Endothelial cell of umbilical vein (primary cell): ENCODE results near the gene RFWD3. TPM values are rescaled to one million over a fixed set of nuclear protein-coding genes. Genes with fewer than 3 reads are reported as not detected.

Experiments
- BruUV-seq: library from RNA; stranded (reverse); fragments of 400-500 nt; replicated peaks from 2 replicates; lab custom pipeline; 2021; lab: Mats Ljungman, UMichigan
- CTCF ChIA-PET: fragments of 300-600, 350-600 bp; sonication (Branson Sonifier 250); formaldehyde crosslinking; loops from one replicate; lab custom pipeline; 2021; ENCODE audit warnings: antibody characterized with exemption, inconsistent platforms; lab: Charles Lee
- POLR2A ChIA-PET: fragments of 300-600, 350-600 bp; sonication (Branson Sonifier 250); formaldehyde crosslinking; loops from one replicate; lab custom pipeline; 2021; ENCODE audit warnings: antibody characterized with exemption, inconsistent platforms; lab: Charles Lee
- DNase-seq: peaks from one replicate; pipeline ENCODE4 v3.0.0-alpha.2; 2011; ENCODE audit warnings: low read depth, low spot score
- FAIRE-seq: peaks from 2 replicates; lab custom pipeline; 2011; peaks lifted over from hg19 to GRCh38; lab: Jason Lieb, UNC
- H2AFZ ChIP-seq: 2 replicates; pipeline ENCODE4 v1.6.0; 2012; ENCODE audit warnings: low read depth, low read length, control low read depth, inconsistent platforms
- H3K27ac ChIP-seq: 2 replicates; pipeline ENCODE4 v1.5.1; 2011; ENCODE audit warnings: low read depth, mild to moderate bottlenecking, control low read depth, low read length, moderate library complexity; ENCODE audit not compliant: insufficient read depth
- H3K27me3 ChIP-seq, 2 experiments: 2 replicates each; pipeline versions ENCODE4 v1.6.0 to v1.6.1; 2011; ENCODE audit warnings: low read length in 2 of 2, mixed read lengths in 1 of 2; ENCODE audit not compliant: control insufficient read depth in 2 of 2, insufficient read depth in 2 of 2
- H3K36me3 ChIP-seq, 2 experiments: 2 replicates in 1 of 2; 3 replicates in 1 of 2; pipeline ENCODE4 v1.5.1; 2011; ENCODE audit warnings: low read length in 2 of 2, mild to moderate bottlenecking in 1 of 2, moderate library complexity in 1 of 2; ENCODE audit not compliant: control insufficient read depth in 2 of 2, insufficient read depth in 2 of 2; ENCODE audit errors: extremely low read depth in 1 of 2
- H3K4me1 ChIP-seq: 3 replicates; pipeline ENCODE4 v1.5.1; 2011; ENCODE audit warnings: mild to moderate bottlenecking, low read length; ENCODE audit not compliant: control insufficient read depth, insufficient read depth; ENCODE audit errors: extremely low read depth
- H3K4me2 ChIP-seq: 2 replicates; pipeline ENCODE4 v1.6.1; 2011; ENCODE audit warnings: low read length, control low read depth, mixed read lengths; ENCODE audit not compliant: insufficient read depth
- H3K4me3 ChIP-seq, 3 experiments: fragments of 200-600 bp in 1 of 3; sonication (generic), shearing (Covaris generic) in 1 of 3; replicated peaks in 1 of 3; 2 replicates each; pipeline ENCODE4 v1.5.1; 2011 to 2016; ENCODE audit warnings: control low read depth in 3 of 3, low read length in 3 of 3, mild to moderate bottlenecking in 2 of 3, inconsistent platforms in 1 of 3, low read depth in 1 of 3, moderate library complexity in 1 of 3; ENCODE audit not compliant: insufficient read depth in 1 of 3
- H3K79me2 ChIP-seq: 2 replicates; pipeline ENCODE4 v1.6.0; 2012; ENCODE audit warnings: low read length, inconsistent platforms; ENCODE audit not compliant: control insufficient read depth, insufficient read depth
- H3K9ac ChIP-seq: replicated peaks from 2 replicates; pipeline ENCODE3; 2011; ENCODE audit warnings: low read length, control low read depth; ENCODE audit not compliant: insufficient read depth; ENCODE audit errors: extremely low read depth
- H3K9me1 ChIP-seq: replicated peaks from 3 replicates; pipeline ENCODE4 v1.6.0; 2011; ENCODE audit warnings: mild to moderate bottlenecking, low read length; ENCODE audit not compliant: control insufficient read depth, insufficient read depth; ENCODE audit errors: extremely low read depth
- H3K9me3 ChIP-seq: replicated peaks from 2 replicates; pipeline ENCODE4 v1.5.1; 2012; ENCODE audit warnings: low read length, inconsistent platforms; ENCODE audit not compliant: control insufficient read depth, insufficient read depth
- H4K20me1 ChIP-seq: replicated peaks from 2 replicates; pipeline ENCODE3; 2011; ENCODE audit warnings: mild to moderate bottlenecking, low read length; ENCODE audit not compliant: control insufficient read depth, insufficient read depth; ENCODE audit errors: extremely low read depth
- EZH2 ChIP-seq: IDR thresholded peaks from 2 replicates; pipeline ENCODE4 v1.6.1; 2012; ENCODE audit warnings: borderline replicate concordance, low read depth, mild to moderate bottlenecking, moderate library complexity, low read length, inconsistent platforms; ENCODE audit not compliant: severe bottlenecking
- FOS ChIP-seq: IDR thresholded peaks from 2 replicates; pipeline ENCODE4 v1.6.1; 2011; ENCODE audit warnings: mild to moderate bottlenecking, low read length, moderate library complexity, borderline replicate concordance; ENCODE audit not compliant: insufficient read depth
- GATA2 ChIP-seq: IDR thresholded peaks from 2 replicates; pipeline ENCODE4 v1.7.0; 2011; ENCODE audit warnings: low read depth, mild to moderate bottlenecking, moderate library complexity, mixed read lengths, low read length; ENCODE audit not compliant: insufficient read length, insufficient read depth
- JUN ChIP-seq: IDR thresholded peaks from 2 replicates; pipeline ENCODE4 v1.6.1; 2011; ENCODE audit warnings: borderline replicate concordance, low read depth; ENCODE audit not compliant: insufficient read length, insufficient read depth
- MYC ChIP-seq: IDR thresholded peaks from one replicate; pipeline ENCODE4 v1.6.1; 2011; ENCODE audit warnings: mild to moderate bottlenecking, low read depth, low read length
- POLR2A ChIP-seq: IDR thresholded peaks from 2 replicates; pipeline ENCODE4 v1.6.1; 2012; ENCODE audit warnings: low read depth, mild to moderate bottlenecking, control low read depth, low read length
- POLR2AphosphoS5 ChIP-seq: IDR thresholded peaks from 2 replicates; pipeline ENCODE4 v1.6.1; 2012; ENCODE audit warnings: low read depth, mild to moderate bottlenecking, control low read depth, low read length, moderate library complexity; ENCODE audit not compliant: insufficient read depth
- dilution Hi-C: fragments of 300-500 bp; cut with MboI; formaldehyde crosslinking; loops from one replicate; pipeline ENCODE4 v1.15.0; 2019; ENCODE audit warnings: low sequenced_read_pairs; ENCODE audit not compliant: extremely low pct_ligation_motif_present
- intact Hi-C: fragments of 100-400 bp; cut with micrococcal nuclease; formaldehyde crosslinking; loops from one replicate; pipeline ENCODE4 v1.10.0; 2022
- polyA plus RNA-seq, 4 experiments: library from polyadenylated mRNA; depleted of rRNA in 3 of 4; stranded (reverse) in 3 of 4; unstranded in 1 of 4; fragments of >200 nt; gene quantifications; 2 replicates each; pipeline versions ENCODE4 v1.2.1 to v1.2.3, GENCODE V29; 2011 to 2012; ENCODE audit warnings: missing spikeins in 1 of 4
- total RNA-seq: library from RNA; stranded (reverse); gene quantifications from 2 replicates; pipeline ENCODE4 v1.2.3, GENCODE V29; 2021
- TF ChIP-seq, protein P1 (sequence below): IDR thresholded peaks from 2 replicates; pipeline ENCODE4 v1.6.1; 2011; ENCODE audit not compliant: insufficient read depth, insufficient read length
- TF ChIP-seq, protein P2 (sequence below), 2 donors: IDR thresholded peaks; 1 replicate in 1 of 2; 2 replicates in 1 of 2; pipeline ENCODE4 v1.5.1; 2011; ENCODE audit warnings: low read length in 2 of 2, mild to moderate bottlenecking in 2 of 2, moderate library complexity in 2 of 2, control low read depth in 1 of 2, inconsistent platforms in 1 of 2, low read depth in 1 of 2; ENCODE audit not compliant: insufficient read depth in 1 of 2; ENCODE audit errors: extremely low read depth in 1 of 2

The RFWD3 gene
- total and polyA plus RNA-seq, 2 donors (not counting 3 experiments of a cell fraction or from before 2014, with no cell fraction given) = 27.3 to 51.6 TPM

DNA sequence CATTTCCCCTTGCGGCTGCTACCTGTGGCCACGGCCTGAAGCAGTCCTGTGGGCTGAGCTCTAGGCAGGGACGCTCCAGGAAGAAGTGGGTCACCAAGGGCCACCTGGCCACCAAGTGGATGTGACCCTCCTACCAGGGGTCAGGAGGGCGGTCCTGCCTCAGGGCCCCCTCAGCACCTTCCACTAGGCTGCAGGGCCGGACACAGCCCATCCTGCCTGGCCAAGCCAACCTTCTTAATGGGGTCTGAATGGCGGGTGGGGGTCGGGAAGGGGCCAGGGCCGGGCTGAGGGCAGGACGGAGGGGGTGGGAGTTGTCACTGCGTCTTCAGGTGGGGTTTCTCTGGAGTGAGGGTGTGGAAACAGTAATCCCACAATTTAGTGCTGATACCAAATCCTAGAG is 47.2 kb upstream of the RFWD3 start:
- Histone ChIP-seq H3K9ac (no peak overlapping the region), H3K4me3 (no peak overlapping the region), H3K9me1 (no peaks in the 10 kb centered on the region), H3K79me2 (no peaks in the 10 kb centered on the region), H4K20me1 (no peaks in the 10 kb centered on the region), H3K27ac (no peak overlapping the region), H2AFZ (no peak overlapping the region), H3K9me3 (no peaks in the 10 kb centered on the region), H3K4me2 (no peak overlapping the region), H3K27me3 (no peaks in the 10 kb centered on the region), H3K4me1 (no peaks in the 10 kb centered on the region), H3K36me3 (no peaks in the 10 kb centered on the region)
- ChIA-PET CTCF (interaction anchor here (2.4 to 6.7 kb wide), 3 partner anchors 10 to 149 kb away, joined by 8 to 164 read pairs (median 14); no protein-coding TSS in a partner anchor), POLR2A (no interaction called here)
- dilution Hi-C loops (no loop called here), intact Hi-C loops (no loop called here)
- no peak for FAIRE-seq
- no peak for DNase-seq
- no TSS peak for BruUV-seq
- no peak for TF ChIP-seq FOS

DNA sequence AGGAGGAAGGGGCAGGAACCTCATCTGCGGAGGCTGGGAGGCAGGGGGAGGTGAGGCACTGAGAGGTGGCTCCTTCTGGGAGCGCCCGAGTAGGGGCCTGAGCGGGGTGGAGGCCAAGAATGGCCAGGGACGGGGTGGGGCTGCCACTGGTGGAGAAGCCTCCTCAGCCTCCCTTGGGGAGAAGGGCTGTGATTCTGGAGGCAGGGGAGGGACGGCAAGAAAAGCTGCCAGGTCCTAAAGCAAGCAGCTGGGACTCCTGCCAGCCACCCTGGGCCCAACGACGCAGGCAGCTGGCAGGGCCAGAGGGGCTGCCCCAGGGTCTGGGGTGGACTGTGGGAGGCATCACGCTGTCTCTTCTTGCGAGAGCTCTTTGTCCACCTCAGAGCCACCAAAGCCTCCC is 46.6 kb upstream of the RFWD3 start:
- Histone ChIP-seq H3K4me3 (no peak overlapping the region), H3K9ac (no peak overlapping the region), H3K9me3 (no peaks in the 10 kb centered on the region), H4K20me1 (no peaks in the 10 kb centered on the region), H3K27me3 (no peaks in the 10 kb centered on the region), H3K27ac (no peak overlapping the region), H2AFZ (no peak overlapping the region), H3K4me1 (no peaks in the 10 kb centered on the region), H3K79me2 (no peaks in the 10 kb centered on the region), H3K36me3 (no peaks in the 10 kb centered on the region), H3K4me2 (no peak overlapping the region), H3K9me1 (no peaks in the 10 kb centered on the region)
- dilution Hi-C loops = no loop called here
- BruUV-seq = no TSS peak
- FAIRE-seq = no peak
- TF ChIP-seq GATA2 = no peak
- no peak for TF ChIP-seq JUN
- TF ChIP-seq FOS = no peak
- TF ChIP-seq, protein P1, sequence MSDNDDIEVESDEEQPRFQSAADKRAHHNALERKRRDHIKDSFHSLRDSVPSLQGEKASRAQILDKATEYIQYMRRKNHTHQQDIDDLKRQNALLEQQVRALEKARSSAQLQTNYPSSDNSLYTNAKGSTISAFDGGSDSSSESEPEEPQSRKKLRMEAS = no peak
- no peak for TF ChIP-seq POLR2AphosphoS5
- TF ChIP-seq, protein P2, sequence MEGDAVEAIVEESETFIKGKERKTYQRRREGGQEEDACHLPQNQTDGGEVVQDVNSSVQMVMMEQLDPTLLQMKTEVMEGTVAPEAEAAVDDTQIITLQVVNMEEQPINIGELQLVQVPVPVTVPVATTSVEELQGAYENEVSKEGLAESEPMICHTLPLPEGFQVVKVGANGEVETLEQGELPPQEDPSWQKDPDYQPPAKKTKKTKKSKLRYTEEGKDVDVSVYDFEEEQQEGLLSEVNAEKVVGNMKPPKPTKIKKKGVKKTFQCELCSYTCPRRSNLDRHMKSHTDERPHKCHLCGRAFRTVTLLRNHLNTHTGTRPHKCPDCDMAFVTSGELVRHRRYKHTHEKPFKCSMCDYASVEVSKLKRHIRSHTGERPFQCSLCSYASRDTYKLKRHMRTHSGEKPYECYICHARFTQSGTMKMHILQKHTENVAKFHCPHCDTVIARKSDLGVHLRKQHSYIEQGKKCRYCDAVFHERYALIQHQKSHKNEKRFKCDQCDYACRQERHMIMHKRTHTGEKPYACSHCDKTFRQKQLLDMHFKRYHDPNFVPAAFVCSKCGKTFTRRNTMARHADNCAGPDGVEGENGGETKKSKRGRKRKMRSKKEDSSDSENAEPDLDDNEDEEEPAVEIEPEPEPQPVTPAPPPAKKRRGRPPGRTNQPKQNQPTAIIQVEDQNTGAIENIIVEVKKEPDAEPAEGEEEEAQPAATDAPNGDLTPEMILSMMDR (IDR thresholded peaks at IDR 0.05; ENCODE audit: extremely low read depth in 1 of 2, insufficient read depth in 1 of 2, low read depth in 1 of 2, low read length in 2 of 2) = no peak
- TF ChIP-seq POLR2A = no peak
- TF ChIP-seq MYC = no peak
- TF ChIP-seq EZH2 = no peak
- ChIA-PET CTCF (interaction anchor here (1.1 to 6.7 kb wide), 6 partner anchors 13 to 149 kb away, joined by 3 to 164 read pairs (median 11); partner anchors contain the start of gene MLKL), POLR2A (no interaction called here)
- no peak for DNase-seq
- intact Hi-C loops = no loop called here
